ENCODE results near the gene SLC9A9.

The SLC9A9 gene

GRCh38 chr3:143331350-143331749, 516.9 kb downstream of the SLC9A9 start:
- CTCF ChIA-PET = no interaction called here
- WGBS (ENCODE audit: insufficient coverage) = 0% methylated on average over 1 of the region's 5 CpGs

GRCh38 chr3:143330296-143330868, 517.9 kb downstream of the SLC9A9 start:
- Histone ChIP-seq H3K4me3 (ENCODE audit: control insufficient read depth in 1 of 7, extremely low read depth in 1 of 7, insufficient read depth in 4 of 7, low read depth in 2 of 7, low read length in 6 of 7) (no peak overlapping the region), H3K27ac (ENCODE audit: insufficient read depth in 1 of 2, low read depth in 1 of 2, low read length in 2 of 2, poor library complexity in 1 of 2, severe bottlenecking in 2 of 2) (no peak overlapping the region), H3K27me3 (replicated peaks in 2 of 5; ENCODE audit: control insufficient read depth in 4 of 5, insufficient read depth in 5 of 5, low read length in 4 of 5) (peaks cover 0 to 9% (median 4%) of the 10 kb centered on the region in 5 experiments), H3K4me1 (ENCODE audit: control extremely low read depth in 1 of 4, control insufficient read depth in 4 of 4, insufficient read depth in 4 of 4, low read length in 3 of 4) (peaks cover 0 to 8% (median 2%) of the 10 kb centered on the region in 4 experiments), H3K36me3 (ENCODE audit: control insufficient read depth in 4 of 4, insufficient read depth in 4 of 4, low read length in 3 of 4) (no peaks in the 10 kb centered on the region), H3K9me3 (ENCODE audit: control extremely low read depth in 1 of 5, control insufficient read depth in 4 of 5, insufficient read depth in 2 of 5, low read depth in 1 of 5, low read length in 4 of 5) (peaks cover 0 to under 1% (median 0%) of the 10 kb centered on the region in 5 experiments)
- DNase-seq = no peak
- no CpG with 5 or more reads among the region's 2 CpGs for WGBS (ENCODE audit: insufficient coverage)
- POLR2A ChIA-PET = no interaction called here
- CTCF ChIA-PET = interaction anchor here (1.7 kb wide), 1 partner anchor 9 kb away, joined by 3 read pairs; no protein-coding TSS in a partner anchor

More at GRCh38 chr3:143331350-143331749, 516.9 kb downstream of the SLC9A9 start:
- no peak overlapping the region for H3K27ac ChIP-seq (ENCODE audit: insufficient read depth in 1 of 2, low read depth in 1 of 2, low read length in 2 of 2, poor library complexity in 1 of 2, severe bottlenecking in 2 of 2)
- no peak overlapping the region for H3K4me3 ChIP-seq (ENCODE audit: control insufficient read depth in 1 of 7, extremely low read depth in 1 of 7, insufficient read depth in 4 of 7, low read depth in 2 of 7, low read length in 6 of 7)
- POLR2A ChIA-PET = no interaction called here
- H3K9me3 ChIP-seq (ENCODE audit: control extremely low read depth in 1 of 5, control insufficient read depth in 4 of 5, insufficient read depth in 2 of 5, low read depth in 1 of 5, low read length in 4 of 5) = peaks cover 0 to 4% (median 0%) of the 10 kb centered on the region in 5 experiments
- H3K27me3 ChIP-seq (replicated peaks in 2 of 5; ENCODE audit: control insufficient read depth in 4 of 5, insufficient read depth in 5 of 5, low read length in 4 of 5) = peaks cover 0 to 9% (median 4%) of the 10 kb centered on the region in 5 experiments
- peaks cover 0 to 8% (median 2%) of the 10 kb centered on the region in 4 experiments for H3K4me1 ChIP-seq (ENCODE audit: control extremely low read depth in 1 of 4, control insufficient read depth in 4 of 4, insufficient read depth in 4 of 4, low read length in 3 of 4)
- no peak for DNase-seq
- no peaks in the 10 kb centered on the region for H3K36me3 ChIP-seq (ENCODE audit: control insufficient read depth in 4 of 4, insufficient read depth in 4 of 4, low read length in 3 of 4)

- no peaks in the 10 kb centered on the region for H3K9me3 ChIP-seq (ENCODE audit: control extremely low read depth in 1 of 5, control insufficient read depth in 4 of 5, insufficient read depth in 2 of 5, low read depth in 1 of 5, low read length in 4 of 5)
- H3K27ac ChIP-seq (ENCODE audit: insufficient read depth in 1 of 2, low read depth in 1 of 2, low read length in 2 of 2, poor library complexity in 1 of 2, severe bottlenecking in 2 of 2) = no peak overlapping the region
- peak in 1 of 3 donors; percentile 17 for DNase-seq
- WGBS (ENCODE audit: insufficient coverage) = 39% methylated on average over 12 of the region's 19 CpGs
- H3K36me3 ChIP-seq (ENCODE audit: control insufficient read depth in 4 of 4, insufficient read depth in 4 of 4, low read length in 3 of 4) = no peaks in the 10 kb centered on the region
- ChIA-PET CTCF (interaction anchor here (1.7 kb wide), 1 partner anchor 10 kb away, joined by 3 read pairs; no protein-coding TSS in a partner anchor), POLR2A (no interaction called here)
- peaks cover 0 to 8% (median 2%) of the 10 kb centered on the region in 4 experiments for H3K4me1 ChIP-seq (ENCODE audit: control extremely low read depth in 1 of 4, control insufficient read depth in 4 of 4, insufficient read depth in 4 of 4, low read length in 3 of 4)
- H3K4me3 ChIP-seq (ENCODE audit: control insufficient read depth in 1 of 7, extremely low read depth in 1 of 7, insufficient read depth in 4 of 7, low read depth in 2 of 7, low read length in 6 of 7) = peak overlapping the region in 1 of 7 experiments; percentile 11
- peaks cover 0 to 9% (median 4%) of the 10 kb centered on the region in 5 experiments for H3K27me3 ChIP-seq (replicated peaks in 2 of 5; ENCODE audit: control insufficient read depth in 4 of 5, insufficient read depth in 5 of 5, low read length in 4 of 5)
Observed at GRCh38 chr3:143329567-143330211, 518.6 kb downstream of the SLC9A9 start.

- peaks cover 0 to 9% (median 4%) of the 10 kb centered on the region in 5 experiments for H3K27me3 ChIP-seq (replicated peaks in 2 of 5; ENCODE audit: control insufficient read depth in 4 of 5, insufficient read depth in 5 of 5, low read length in 4 of 5)
- no peaks in the 10 kb centered on the region for H3K9me3 ChIP-seq (ENCODE audit: control extremely low read depth in 1 of 5, control insufficient read depth in 4 of 5, insufficient read depth in 2 of 5, low read depth in 1 of 5, low read length in 4 of 5)
- no peak overlapping the region for H3K27ac ChIP-seq (ENCODE audit: insufficient read depth in 1 of 2, low read depth in 1 of 2, low read length in 2 of 2, poor library complexity in 1 of 2, severe bottlenecking in 2 of 2)
- H3K4me1 ChIP-seq (ENCODE audit: control extremely low read depth in 1 of 4, control insufficient read depth in 4 of 4, insufficient read depth in 4 of 4, low read length in 3 of 4) = peaks cover 0 to 8% (median 2%) of the 10 kb centered on the region in 4 experiments
- CTCF ChIA-PET = no interaction called here
- no peaks in the 10 kb centered on the region for H3K36me3 ChIP-seq (ENCODE audit: control insufficient read depth in 4 of 4, insufficient read depth in 4 of 4, low read length in 3 of 4)
- H3K4me3 ChIP-seq (ENCODE audit: control insufficient read depth in 1 of 7, extremely low read depth in 1 of 7, insufficient read depth in 4 of 7, low read depth in 2 of 7, low read length in 6 of 7) = no peak overlapping the region
- POLR2A ChIA-PET = no interaction called here
- no peak for DNase-seq
- 94% methylated on average over 3 of the region's 5 CpGs for WGBS (ENCODE audit: insufficient coverage)
Observed at GRCh38 chr3:143328451-143328850, 519.8 kb downstream of the SLC9A9 start.

GRCh38 chr3:143326983-143327778, 521.1 kb downstream of the SLC9A9 start:
- Histone ChIP-seq H3K9me3 (ENCODE audit: control extremely low read depth in 1 of 5, control insufficient read depth in 4 of 5, insufficient read depth in 2 of 5, low read depth in 1 of 5, low read length in 4 of 5) (no peaks in the 10 kb centered on the region), H3K27me3 (replicated peaks in 2 of 5; ENCODE audit: control insufficient read depth in 4 of 5, insufficient read depth in 5 of 5, low read length in 4 of 5) (peaks cover 0 to 9% (median 4%) of the 10 kb centered on the region in 5 experiments), H3K36me3 (ENCODE audit: control insufficient read depth in 4 of 4, insufficient read depth in 4 of 4, low read length in 3 of 4) (no peaks in the 10 kb centered on the region), H3K27ac (ENCODE audit: insufficient read depth in 1 of 2, low read depth in 1 of 2, low read length in 2 of 2, poor library complexity in 1 of 2, severe bottlenecking in 2 of 2) (no peak overlapping the region), H3K4me1 (ENCODE audit: control extremely low read depth in 1 of 4, control insufficient read depth in 4 of 4, insufficient read depth in 4 of 4, low read length in 3 of 4) (peaks cover 0 to 8% (median 2%) of the 10 kb centered on the region in 4 experiments), H3K4me3 (ENCODE audit: control insufficient read depth in 1 of 7, extremely low read depth in 1 of 7, insufficient read depth in 4 of 7, low read depth in 2 of 7, low read length in 6 of 7) (no peak overlapping the region)
- WGBS (ENCODE audit: insufficient coverage) = 100% methylated on average over 1 of the region's 1 CpG
- POLR2A ChIA-PET = no interaction called here
- CTCF ChIA-PET = interaction anchor here (1.5 kb wide), 1 partner anchor 54 kb away, joined by 3 read pairs; no protein-coding TSS in a partner anchor
- peak in 1 of 3 donors; percentile 2 for DNase-seq

GRCh38 chr3:143321058-143321769, 527.1 kb downstream of the SLC9A9 start:
- WGBS (ENCODE audit: insufficient coverage) = 53% methylated on average over 3 of the region's 5 CpGs
- ChIA-PET CTCF (interaction anchor here (0.9 to 1.0 kb wide), 2 partner anchors 54 to 199 kb away, joined by 3 read pairs; no protein-coding TSS in a partner anchor), POLR2A (no interaction called here)
- peaks cover 0 to 2% (median 0%) of the 10 kb centered on the region in 4 experiments for H3K4me1 ChIP-seq (ENCODE audit: control extremely low read depth in 1 of 4, control insufficient read depth in 4 of 4, insufficient read depth in 4 of 4, low read length in 3 of 4)
- H3K4me3 ChIP-seq (ENCODE audit: control insufficient read depth in 1 of 7, extremely low read depth in 1 of 7, insufficient read depth in 4 of 7, low read depth in 2 of 7, low read length in 6 of 7) = no peak overlapping the region
- H3K9me3 ChIP-seq (ENCODE audit: control extremely low read depth in 1 of 5, control insufficient read depth in 4 of 5, insufficient read depth in 2 of 5, low read depth in 1 of 5, low read length in 4 of 5) = no peaks in the 10 kb centered on the region
- no peak overlapping the region for H3K27ac ChIP-seq (ENCODE audit: insufficient read depth in 1 of 2, low read depth in 1 of 2, low read length in 2 of 2, poor library complexity in 1 of 2, severe bottlenecking in 2 of 2)
- H3K36me3 ChIP-seq (ENCODE audit: control insufficient read depth in 4 of 4, insufficient read depth in 4 of 4, low read length in 3 of 4) = no peaks in the 10 kb centered on the region
- no peaks in the 10 kb centered on the region for H3K27me3 ChIP-seq (replicated peaks in 2 of 5; ENCODE audit: control insufficient read depth in 4 of 5, insufficient read depth in 5 of 5, low read length in 4 of 5)
- DNase-seq = peak in 1 of 3 donors; percentile 14

Measured in common myeloid progenitor, CD34-positive (primary cell).